ENCODE measurements around the gene ANTXR1.

Gene ANTXR1

GRCh38 chr2:69134306-69134945 lies 121.4 kb downstream of the ANTXR1 start:
- DNase-seq (ENCODE audit: low spot score) = no peak

- DNase-seq (ENCODE audit: low spot score) = no peak
Observed at GRCh38 chr2:69138247-69138772, 125.3 kb downstream of the ANTXR1 start.

GRCh38 chr2:69138793-69139459 lies 125.9 kb downstream of the ANTXR1 start:
- no peak for DNase-seq (ENCODE audit: low spot score)

- DNase-seq (ENCODE audit: low spot score) = no peak
Observed at GRCh38 chr2:69139778-69140670, 127.0 kb downstream of the ANTXR1 start.

- DNase-seq (ENCODE audit: low spot score) = no peak
Observed at GRCh38 chr2:69141061-69141460, 128.1 kb downstream of the ANTXR1 start.

GRCh38 chr2:69143748-69144360 lies 130.9 kb downstream of the ANTXR1 start:
- DNase-seq (ENCODE audit: low spot score) = no peak

GRCh38 chr2:69145204-69145603 lies 132.2 kb downstream of the ANTXR1 start:
- no peak for DNase-seq (ENCODE audit: low spot score)

GRCh38 chr2:69147841-69148533 lies 135.0 kb downstream of the ANTXR1 start:
- DNase-seq (ENCODE audit: low spot score) = no peak

- no peak for DNase-seq (ENCODE audit: low spot score)
Observed at GRCh38 chr2:69149631-69150215, 136.7 kb downstream of the ANTXR1 start.

GRCh38 chr2:69151931-69152330 lies 139.0 kb downstream of the ANTXR1 start:
- DNase-seq (ENCODE audit: low spot score) = no peak

- DNase-seq (ENCODE audit: low spot score) = no peak
Observed at GRCh38 chr2:69152847-69153583, 140.0 kb downstream of the ANTXR1 start.

- no peak for DNase-seq (ENCODE audit: low spot score)
Observed at GRCh38 chr2:69154106-69154505, 141.1 kb downstream of the ANTXR1 start.

- no peak for DNase-seq (ENCODE audit: low spot score)
Observed at GRCh38 chr2:69156624-69157023, 143.6 kb downstream of the ANTXR1 start.

GRCh38 chr2:69157441-69157840 lies 144.5 kb downstream of the ANTXR1 start:
- no peak for DNase-seq (ENCODE audit: low spot score)

- no peak for DNase-seq (ENCODE audit: low spot score)
Observed at GRCh38 chr2:69159986-69160385, 147.0 kb downstream of the ANTXR1 start.

- DNase-seq (ENCODE audit: low spot score) = no peak
Observed at GRCh38 chr2:69162057-69162456, 149.1 kb downstream of the ANTXR1 start.

GRCh38 chr2:69163109-69163508 lies 150.1 kb downstream of the ANTXR1 start:
- peak; percentile 3 for DNase-seq (ENCODE audit: low spot score)

- DNase-seq (ENCODE audit: low spot score) = no peak
Observed at GRCh38 chr2:69163556-69163955, 150.6 kb downstream of the ANTXR1 start.

GRCh38 chr2:69164061-69164778 lies 151.2 kb downstream of the ANTXR1 start:
- no peak for DNase-seq (ENCODE audit: low spot score)
